CD14-positive monocyte (primary cell): ENCODE results near the gene CIPC. TPM values are rescaled to one million over a fixed set of nuclear protein-coding genes. Genes with fewer than 3 reads are reported as not detected.

Experiments used
- DNase-seq, 3 donors: peaks; one replicate each; pipeline ENCODE4 v3.0.0-alpha.2; 2011 to 2022
- H2AFZ ChIP-seq: 2 replicates; pipeline ENCODE4 v1.6.0; 2012; ENCODE audit warnings: mild to moderate bottlenecking, low read depth, low read length, inconsistent platforms; ENCODE audit not compliant: insufficient read depth, poor library complexity, severe bottlenecking
- H3K27ac ChIP-seq, 2 donors: 1 replicate in 1 of 2; 2 replicates in 1 of 2; pipeline ENCODE4 v1.5.1; 2012 to 2013; ENCODE audit warnings: low read length in 2 of 2, control low read depth in 1 of 2, inconsistent platforms in 1 of 2, low read depth in 1 of 2, mild to moderate bottlenecking in 1 of 2
- H3K27me3 ChIP-seq, 2 donors: one replicate each; pipeline versions ENCODE4 v1.6.0 to v1.6.1; 2011 to 2013; ENCODE audit warnings: low read length in 2 of 2; ENCODE audit not compliant: control insufficient read depth in 2 of 2, insufficient read depth in 2 of 2
- H3K36me3 ChIP-seq, 2 donors: replicated peaks in 1 of 2; 1 replicate in 1 of 2; 2 replicates in 1 of 2; pipeline versions ENCODE4 v1.5.1 to v1.6.1; 2012 to 2013; ENCODE audit warnings: low read length in 2 of 2, control low read depth in 1 of 2, inconsistent platforms in 1 of 2, mild to moderate bottlenecking in 1 of 2; ENCODE audit not compliant: insufficient read depth in 2 of 2, control insufficient read depth in 1 of 2
- H3K4me1 ChIP-seq, 2 donors: 1 replicate in 1 of 2; 2 replicates in 1 of 2; pipeline versions ENCODE4 v1.5.1 to v1.6.1; 2012 to 2013; ENCODE audit warnings: low read length in 2 of 2, control low read depth in 1 of 2, inconsistent platforms in 1 of 2, mild to moderate bottlenecking in 1 of 2, moderate library complexity in 1 of 2; ENCODE audit not compliant: insufficient read depth in 2 of 2, control insufficient read depth in 1 of 2
- H3K4me2 ChIP-seq: replicated peaks from 2 replicates; pipeline ENCODE3; 2012; ENCODE audit warnings: low read length, moderate library complexity, mild to moderate bottlenecking; ENCODE audit not compliant: poor library complexity, severe bottlenecking; ENCODE audit errors: extremely low read depth
- H3K4me3 ChIP-seq, 3 experiments: fragments of 200-600 bp in 1 of 3; sonication (generic) in 1 of 3; replicated peaks in 1 of 3; 1 replicate in 2 of 3; 2 replicates in 1 of 3; pipeline ENCODE4 v1.5.1; 2011 to 2013; ENCODE audit warnings: low read length in 3 of 3, mild to moderate bottlenecking in 3 of 3, control low read depth in 2 of 3, low read depth in 2 of 3, inconsistent platforms in 1 of 3, moderate library complexity in 1 of 3
- H3K79me2 ChIP-seq: 2 replicates; pipeline ENCODE4 v1.6.0; 2012; ENCODE audit warnings: mild to moderate bottlenecking, control low read depth, inconsistent platforms, low read length, moderate library complexity; ENCODE audit not compliant: insufficient read depth
- H3K9ac ChIP-seq: 2 replicates; pipeline ENCODE4 v1.6.0; 2017; ENCODE audit warnings: low read length, mild to moderate bottlenecking; ENCODE audit not compliant: insufficient read depth, poor library complexity, severe bottlenecking
- H3K9me3 ChIP-seq, 2 donors: replicated peaks in 1 of 2; 1 replicate in 1 of 2; 2 replicates in 1 of 2; pipeline versions ENCODE4 v1.5.1 to v1.6.1; 2012 to 2013; ENCODE audit warnings: low read length in 2 of 2, control low read depth in 1 of 2; ENCODE audit not compliant: control insufficient read depth in 1 of 2, insufficient read depth in 1 of 2
- H4K20me1 ChIP-seq: 2 replicates; pipeline ENCODE4 v1.6.0; 2012; ENCODE audit warnings: mild to moderate bottlenecking, low read length, control low read depth, moderate library complexity; ENCODE audit not compliant: insufficient read depth
- H3K27ac Mint-ChIP-seq, 7 donors: one replicate each; pipeline ENCODE4 v1.8.0; 2020; ENCODE audit warnings: mild to moderate bottlenecking in 7 of 7, mixed read lengths in 7 of 7, moderate library complexity in 6 of 7, inconsistent platforms in 2 of 7
- H3K27me3 Mint-ChIP-seq, 3 donors: one replicate each; pipeline ENCODE4 v1.8.0; 2021 to 2022; ENCODE audit warnings: low read depth in 3 of 3, mild to moderate bottlenecking in 3 of 3, mixed read lengths in 3 of 3, moderate library complexity in 3 of 3, inconsistent platforms in 1 of 3
- H3K36me3 Mint-ChIP-seq, 2 donors: one replicate each; pipeline ENCODE4 v1.8.0; 2020; ENCODE audit warnings: mixed read lengths in 2 of 2, inconsistent platforms in 1 of 2, mild to moderate bottlenecking in 1 of 2
- H3K4me1 Mint-ChIP-seq: one replicate; pipeline ENCODE4 v1.8.0; 2020; ENCODE audit warnings: mild to moderate bottlenecking, mixed read lengths
- H3K4me3 Mint-ChIP-seq, 2 donors: one replicate each; pipeline ENCODE4 v1.8.0; 2020; ENCODE audit warnings: mild to moderate bottlenecking in 2 of 2, mixed read lengths in 2 of 2, moderate library complexity in 1 of 2
- H3K9me3 Mint-ChIP-seq, 7 donors: one replicate each; pipeline ENCODE4 v1.8.0; 2020 to 2022; ENCODE audit warnings: mixed read lengths in 7 of 7, mild to moderate bottlenecking in 6 of 7, moderate library complexity in 6 of 7, inconsistent platforms in 2 of 7
- CTCF ChIP-seq: fragments of 200-600 bp; IDR thresholded peaks from one replicate; pipeline ENCODE4 v1.8.0; 2022; ENCODE audit warnings: antibody characterized with exemption, mild to moderate bottlenecking
- WGBS: methylation state at CpG from one replicate; pipeline ENCODE4 v1.1.5; 2013; ENCODE audit warnings: missing lambda C conversion rate; ENCODE audit not compliant: insufficient coverage; 5-methylcytosine and 5-hydroxymethylcytosine counted together
- intact Hi-C, 2 donors: fragments of 100-400 bp; cut with micrococcal nuclease; formaldehyde crosslinking; loops; one replicate each; pipeline versions ENCODE4 v1.15.0 to v1.15.1; 2023
- polyA plus RNA-seq, 3 donors: library from polyadenylated mRNA; depleted of rRNA in 1 of 3; unstranded in 2 of 3; stranded (reverse) in 1 of 3; fragments of 300-500 nt in 2 of 3; fragments of >200 nt in 1 of 3; fragmentation: Illumina TruSeq in 2 of 3; gene quantifications; 1 replicate in 2 of 3; 2 replicates in 1 of 3; pipeline ENCODE4 v1.2.3, GENCODE V29; 2012 to 2021

CIPC gene
- polyA plus RNA-seq, 3 donors, result 4.4 to 11.2 (median 7.0) TPM

- Histone ChIP-seq H3K4me2 (no peak overlapping the region), H3K4me1 (no peaks in the 10 kb centered on the region), H2AFZ (no peak overlapping the region), H3K79me2 (no peaks in the 10 kb centered on the region), H3K9ac (no peak overlapping the region), H4K20me1 (no peaks in the 10 kb centered on the region), H3K36me3 (peaks cover 30 to 50% of the 10 kb centered on the region in 2 donors), H3K4me3 (no peak overlapping the region), H3K27ac (no peak overlapping the region), H3K27me3 (no peaks in the 10 kb centered on the region), H3K9me3 (no peaks in the 10 kb centered on the region)
- DNase-seq, result no peak
- peak overlapping the region in 1 of 7 donors; percentile 30 for H3K27ac Mint-ChIP-seq
- 100% methylated on average over 1 of the region's 6 CpGs for WGBS
- no peak for TF ChIP-seq CTCF
- no peaks in the 10 kb centered on the region for H3K27me3 Mint-ChIP-seq
- H3K4me1 Mint-ChIP-seq, result peaks cover 1% of the 10 kb centered on the region
- no peaks in the 10 kb centered on the region for H3K9me3 Mint-ChIP-seq
- H3K36me3 Mint-ChIP-seq, result peaks cover 43 to 53% of the 10 kb centered on the region in 2 donors
- H3K4me3 Mint-ChIP-seq, result no peak overlapping the region
- intact Hi-C loops, result no loop called here
Observed at GRCh38 chr14:77105145-77105939, 7.3 kb downstream of the CIPC start.

- TF ChIP-seq CTCF, result no peak
- Mint-ChIP-seq H3K4me3 (no peak overlapping the region), H3K27me3 (no peaks in the 10 kb centered on the region), H3K36me3 (peaks cover 51 to 64% of the 10 kb centered on the region in 2 donors), H3K9me3 (no peaks in the 10 kb centered on the region), H3K4me1 (no peaks in the 10 kb centered on the region), H3K27ac (no peak overlapping the region)
- 83% methylated on average over 2 of the region's 3 CpGs for WGBS
- H3K9ac ChIP-seq, result no peak overlapping the region
- no peak overlapping the region for H3K4me2 ChIP-seq
- H3K36me3 ChIP-seq, result peaks cover 40 to 64% of the 10 kb centered on the region in 2 donors
- intact Hi-C loops, result no loop called here
- no peaks in the 10 kb centered on the region for H3K27me3 ChIP-seq
- H4K20me1 ChIP-seq, result no peaks in the 10 kb centered on the region
- H3K79me2 ChIP-seq, result no peaks in the 10 kb centered on the region
- DNase-seq, result no peak
- H3K4me3 ChIP-seq, result no peak overlapping the region
- H2AFZ ChIP-seq, result no peak overlapping the region
- no peaks in the 10 kb centered on the region for H3K4me1 ChIP-seq
- no peak overlapping the region for H3K27ac ChIP-seq
- no peaks in the 10 kb centered on the region for H3K9me3 ChIP-seq
Observed at GRCh38 chr14:77106666-77107065, 8.6 kb downstream of the CIPC start.
